Trophoblast cell (in vitro differentiated cells and primary cell): ENCODE results near the gene NEK3.
"Not testable (repeated sequence)": the region's sequence is repeated elsewhere in the genome, so short reads cannot be mapped to it uniquely, and the experiment has no call there.

Experiments
- DNase-seq, 2 donors: peaks; one replicate each; pipeline ENCODE4 v3.0.0-alpha.2; 2016
- H2AFZ ChIP-seq: 2 replicates; pipeline ENCODE4 v1.6.1; 2013; ENCODE audit warnings: low read length, moderate library complexity, mild to moderate bottlenecking; ENCODE audit not compliant: insufficient read depth, poor library complexity
- H2AK5ac ChIP-seq: 2 replicates; pipeline ENCODE4 v1.6.1; 2013; ENCODE audit warnings: mild to moderate bottlenecking, low read length
- H2BK120ac ChIP-seq: 2 replicates; pipeline ENCODE4 v1.6.1; 2013; ENCODE audit warnings: low read length, mild to moderate bottlenecking, moderate library complexity; ENCODE audit not compliant: insufficient read depth, poor library complexity
- H2BK12ac ChIP-seq: 2 replicates; pipeline ENCODE4 v1.6.1; 2013; ENCODE audit warnings: mild to moderate bottlenecking, low read length, moderate library complexity
- H2BK5ac ChIP-seq: 2 replicates; pipeline ENCODE4 v1.6.1; 2013; ENCODE audit warnings: low read length, low read depth, moderate library complexity, mild to moderate bottlenecking; ENCODE audit not compliant: poor library complexity
- H3K14ac ChIP-seq: 2 replicates; pipeline ENCODE4 v1.6.1; 2013; ENCODE audit warnings: mild to moderate bottlenecking, low read length
- H3K18ac ChIP-seq: 2 replicates; pipeline ENCODE4 v1.6.1; 2013; ENCODE audit warnings: mild to moderate bottlenecking, low read length
- H3K23ac ChIP-seq: 2 replicates; pipeline ENCODE4 v1.6.1; 2013; ENCODE audit warnings: low read length
- H3K27ac ChIP-seq: 2 replicates; pipeline ENCODE4 v1.5.1; 2013; ENCODE audit warnings: low read depth, mild to moderate bottlenecking, inconsistent platforms, low read length, moderate library complexity
- H3K27me3 ChIP-seq: 2 replicates; pipeline ENCODE4 v1.6.1; 2013; ENCODE audit warnings: inconsistent platforms, mild to moderate bottlenecking, low read length, moderate library complexity; ENCODE audit not compliant: insufficient read depth
- H3K36me3 ChIP-seq, 2 experiments: 1 replicate in 1 of 2; 2 replicates in 1 of 2; pipeline ENCODE4 v1.6.1; 2013; ENCODE audit warnings: low read length in 2 of 2, mild to moderate bottlenecking in 2 of 2, moderate library complexity in 1 of 2; ENCODE audit not compliant: insufficient read depth in 2 of 2, control insufficient read depth in 1 of 2
- H3K4ac ChIP-seq: 2 replicates; pipeline ENCODE4 v1.6.1; 2013; ENCODE audit warnings: low read depth, mild to moderate bottlenecking, low read length, moderate library complexity
- H3K4me1 ChIP-seq, 2 experiments: 1 replicate in 1 of 2; 2 replicates in 1 of 2; pipeline ENCODE4 v1.6.1; 2013; ENCODE audit warnings: low read length in 2 of 2, mild to moderate bottlenecking in 2 of 2, moderate library complexity in 1 of 2; ENCODE audit not compliant: insufficient read depth in 2 of 2, control insufficient read depth in 1 of 2
- H3K4me2 ChIP-seq: 2 replicates; pipeline ENCODE4 v1.6.1; 2013; ENCODE audit warnings: inconsistent platforms, mild to moderate bottlenecking, low read length, moderate library complexity
- H3K4me3 ChIP-seq: 2 replicates; pipeline ENCODE4 v1.5.1; 2013; ENCODE audit warnings: mild to moderate bottlenecking, low read depth, low read length, inconsistent platforms
- H3K79me1 ChIP-seq: one replicate; pipeline ENCODE4 v1.6.1; 2013; ENCODE audit warnings: low read length
- H3K79me2 ChIP-seq: 2 replicates; pipeline ENCODE4 v1.6.1; 2013; ENCODE audit warnings: low read length, mild to moderate bottlenecking; ENCODE audit not compliant: control insufficient read depth, insufficient read depth, poor library complexity
- H3K9ac ChIP-seq: 2 replicates; pipeline ENCODE4 v1.6.1; 2013; ENCODE audit warnings: mild to moderate bottlenecking, low read length
- H3K9me3 ChIP-seq: 2 replicates; pipeline ENCODE4 v1.6.1; 2013; ENCODE audit warnings: low read depth, mild to moderate bottlenecking, control low read depth, inconsistent platforms, low read length; ENCODE audit not compliant: insufficient read depth
- H4K12ac ChIP-seq: 2 replicates; pipeline ENCODE4 v1.6.1; 2013; ENCODE audit warnings: low read depth, mild to moderate bottlenecking, low read length, moderate library complexity
- H4K8ac ChIP-seq: 2 replicates; pipeline ENCODE4 v1.6.1; 2013; ENCODE audit warnings: low read depth, mild to moderate bottlenecking, low read length, moderate library complexity
- H4K91ac ChIP-seq: one replicate; pipeline ENCODE4 v1.6.1; 2013; ENCODE audit warnings: low read depth, mild to moderate bottlenecking, low read length, moderate library complexity
- WGBS: extraction: QIAGEN DNeasy Blood & Tissue Kit; methylation state at CpG from one replicate; pipeline ENCODE4 v1.1.7; 2013; ENCODE audit warnings: missing lambda C conversion rate; ENCODE audit not compliant: insufficient read length, insufficient coverage; ENCODE audit errors: extremely low coverage; 5-methylcytosine and 5-hydroxymethylcytosine counted together

NEK3 gene

DNA sequence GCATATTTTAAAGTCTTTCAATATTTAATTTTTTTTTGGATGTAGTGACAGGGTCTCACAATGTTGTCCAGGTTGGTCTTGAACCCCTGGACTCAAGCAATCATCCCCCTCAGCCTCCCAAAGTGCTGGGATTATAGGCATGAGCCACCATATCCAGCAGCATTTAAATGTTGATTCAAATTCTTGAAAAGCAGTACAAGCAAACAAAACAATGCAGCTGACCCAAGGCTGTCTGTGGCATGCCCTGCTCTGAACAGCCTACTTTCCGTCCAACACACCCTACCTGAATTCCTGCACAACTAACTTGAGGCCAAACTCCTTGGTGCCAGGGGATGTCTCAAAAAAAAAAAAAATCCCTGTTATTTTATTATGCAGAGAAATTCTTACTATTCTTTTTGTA, 53.6 kb downstream of the NEK3 start:
- no peak for DNase-seq
- Histone ChIP-seq H3K4me1 (peaks cover 0 to 3% of the 10 kb centered on the region in 2 experiments), H2BK5ac (no peak overlapping the region), H4K91ac (no peak overlapping the region), H3K4ac (no peak overlapping the region), H2BK12ac (no peak overlapping the region), H3K9ac (no peak overlapping the region), H3K36me3 (no peaks in the 10 kb centered on the region), H3K4me2 (no peak overlapping the region), H3K23ac (no peak overlapping the region), H2AK5ac (no peak overlapping the region), H2AFZ (no peak overlapping the region), H3K18ac (no peak overlapping the region), H4K12ac (no peak overlapping the region), H3K79me1 (no peaks in the 10 kb centered on the region), H3K4me3 (no peak overlapping the region), H3K14ac (no peak overlapping the region), H3K27me3 (no peaks in the 10 kb centered on the region), H2BK120ac (no peak overlapping the region), H3K79me2 (no peaks in the 10 kb centered on the region), H4K8ac (no peak overlapping the region), H3K9me3 (no peaks in the 10 kb centered on the region), H3K27ac (no peak overlapping the region)
- WGBS = no CpG with 5 or more reads among the region's 1 CpG

DNA sequence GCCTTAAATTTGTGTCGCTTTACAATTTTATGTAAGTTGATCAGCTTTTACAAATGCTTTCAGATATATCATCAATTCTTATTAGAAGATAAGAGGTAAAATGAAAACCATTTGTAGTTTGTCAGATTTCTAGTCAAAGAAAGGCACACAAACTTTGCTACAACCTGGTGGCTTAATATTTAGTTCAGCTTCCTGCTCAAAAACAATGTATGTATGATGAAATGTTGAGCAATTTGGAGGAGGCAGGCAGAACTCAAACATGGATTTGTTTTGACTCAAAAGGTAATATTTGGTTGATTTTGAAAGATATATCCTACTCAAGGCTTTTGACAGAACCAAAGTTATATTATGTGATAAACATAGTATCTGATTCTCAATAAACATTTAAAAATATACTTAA, 54.8 kb downstream of the NEK3 start:
- no peak overlapping the region for H4K91ac ChIP-seq
- H3K4ac ChIP-seq = no peak overlapping the region
- no peaks in the 10 kb centered on the region for H3K36me3 ChIP-seq
- no peak overlapping the region for H4K8ac ChIP-seq
- no peak overlapping the region for H3K9ac ChIP-seq
- peak in 1 of 2 donors; percentile 52 for DNase-seq
- no peak overlapping the region for H3K14ac ChIP-seq
- no peak overlapping the region for H2AK5ac ChIP-seq
- H3K4me1 ChIP-seq = peaks cover 0 to 3% of the 10 kb centered on the region in 2 experiments
- H2AFZ ChIP-seq = no peak overlapping the region
- no CpG with 5 or more reads among the region's 1 CpG for WGBS
- H2BK12ac ChIP-seq = no peak overlapping the region
- no peaks in the 10 kb centered on the region for H3K27me3 ChIP-seq
- H3K27ac ChIP-seq = no peak overlapping the region
- no peak overlapping the region for H2BK120ac ChIP-seq
- H2BK5ac ChIP-seq = no peak overlapping the region
- no peak overlapping the region for H4K12ac ChIP-seq
- no peaks in the 10 kb centered on the region for H3K79me1 ChIP-seq
- H3K4me3 ChIP-seq = no peak overlapping the region
- no peaks in the 10 kb centered on the region for H3K79me2 ChIP-seq
- H3K18ac ChIP-seq = no peak overlapping the region
- H3K9me3 ChIP-seq = no peaks in the 10 kb centered on the region
- no peak overlapping the region for H3K4me2 ChIP-seq
- H3K23ac ChIP-seq = no peak overlapping the region

- Histone ChIP-seq H3K79me2 (no peaks in the 10 kb centered on the region), H2BK120ac (no peak overlapping the region), H3K9me3 (no peaks in the 10 kb centered on the region), H3K14ac (no peak overlapping the region), H3K27me3 (no peaks in the 10 kb centered on the region), H2AFZ (no peak overlapping the region), H3K4ac (no peak overlapping the region), H4K8ac (no peak overlapping the region), H3K18ac (no peak overlapping the region), H2BK12ac (no peak overlapping the region), H4K12ac (no peak overlapping the region), H3K9ac (no peak overlapping the region), H3K23ac (no peak overlapping the region), H2BK5ac (no peak overlapping the region), H3K27ac (no peak overlapping the region), H3K4me2 (no peak overlapping the region), H3K4me3 (no peak overlapping the region), H3K79me1 (no peaks in the 10 kb centered on the region), H3K4me1 (peaks cover 0 to 3% of the 10 kb centered on the region in 2 experiments), H4K91ac (no peak overlapping the region), H3K36me3 (no peaks in the 10 kb centered on the region), H2AK5ac (no peak overlapping the region)
- no CpG with 5 or more reads among the region's 5 CpGs for WGBS
- DNase-seq = peak; percentile 51 to 80
These were observed 56.0 kb downstream of the NEK3 start for GRCh38 chr13:52103386-52103785.

DNA sequence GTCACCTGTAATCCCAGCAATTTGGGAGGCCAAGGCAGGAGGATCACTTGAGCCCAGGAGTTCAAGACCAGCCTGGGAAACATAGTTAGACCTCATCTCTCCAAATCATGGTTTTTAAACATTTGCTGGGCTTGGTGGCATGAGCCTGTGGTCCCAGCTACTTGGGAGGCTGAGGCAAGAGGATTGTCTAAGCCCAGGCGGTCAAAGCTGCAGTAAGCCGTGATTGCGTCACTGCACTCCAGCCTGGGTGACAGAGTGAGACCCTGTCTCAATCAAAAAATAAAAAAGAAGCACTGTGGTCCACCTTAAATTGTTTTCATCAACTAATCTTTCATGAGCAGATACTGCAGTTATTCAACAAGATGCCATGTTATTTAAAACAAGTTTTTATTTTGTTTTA, 57.0 kb downstream of the NEK3 start:
- not testable (repeated sequence) for H2BK120ac ChIP-seq, H3K4me1 ChIP-seq, H2BK12ac ChIP-seq, H3K18ac ChIP-seq, H4K12ac ChIP-seq, H4K8ac ChIP-seq, H3K27ac ChIP-seq, H3K14ac ChIP-seq, H3K23ac ChIP-seq, H3K79me1 ChIP-seq, H2AK5ac ChIP-seq, H2BK5ac ChIP-seq, H3K4me3 ChIP-seq, H2AFZ ChIP-seq, H4K91ac ChIP-seq, DNase-seq, H3K4ac ChIP-seq, H3K36me3 ChIP-seq, H3K9ac ChIP-seq, H3K9me3 ChIP-seq, H3K4me2 ChIP-seq, H3K27me3 ChIP-seq, H3K79me2 ChIP-seq
- no CpG with 5 or more reads among the region's 3 CpGs for WGBS
